HepG2 (cell line): ENCODE results near the gene PTPRH. TPM values are rescaled to one million over a fixed set of nuclear protein-coding genes. Genes with fewer than 3 reads are reported as not detected.

Source experiments
- CEBPB ChIP-seq: IDR thresholded peaks from 2 replicates; pipeline ENCODE4 v1.6.1; 2011; ENCODE audit warnings: low read depth, low read length, improper control_type of control experiment, borderline replicate concordance
- EEA1 ChIP-seq: sonication (generic); formaldehyde crosslinking; IDR thresholded peaks from 2 replicates; pipeline ENCODE4 v1.5.1; 2020; ENCODE audit warnings: mild to moderate bottlenecking, missing genetic modification reagents, borderline replicate concordance
- FOXA3 ChIP-seq: IDR thresholded peaks from 2 replicates; pipeline ENCODE4 v1.6.1; 2016; ENCODE audit warnings: missing genetic modification reagents, missing compliant biosample characterization
- HNRNPH1 ChIP-seq: fragments of 200-400 bp; formaldehyde crosslinking; optimal IDR thresholded peaks from 2 replicates; pipeline ENCODE3; 2017; ENCODE audit warnings: mild to moderate bottlenecking, low read depth, low read length
- HOXA5 ChIP-seq: sonication (generic); formaldehyde crosslinking; IDR thresholded peaks from 2 replicates; pipeline ENCODE4 v1.4.0; 2020; ENCODE audit warnings: missing genetic modification reagents
- HOXD1 ChIP-seq: sonication (generic); formaldehyde crosslinking; IDR thresholded peaks from 2 replicates; pipeline ENCODE4 v1.5.0; 2020; ENCODE audit warnings: missing genetic modification reagents
- KAT7 ChIP-seq: IDR thresholded peaks from 2 replicates; pipeline ENCODE4 v1.6.1; 2018; ENCODE audit warnings: borderline replicate concordance, missing compliant biosample characterization
- MAF1 ChIP-seq: sonication (generic); formaldehyde crosslinking; IDR thresholded peaks from 2 replicates; pipeline ENCODE4 v1.5.0; 2020; ENCODE audit warnings: missing genetic modification reagents, borderline replicate concordance
- NFIB ChIP-seq: sonication (generic); formaldehyde crosslinking; IDR thresholded peaks from 2 replicates; pipeline ENCODE4 v1.9.0; 2021; ENCODE audit warnings: missing genetic modification reagents, mild to moderate bottlenecking, borderline replicate concordance
- ONECUT2 ChIP-seq: sonication (generic); formaldehyde crosslinking; IDR thresholded peaks from 2 replicates; pipeline ENCODE4 v1.4.0; 2020; ENCODE audit warnings: missing genetic modification reagents
- POLR2G ChIP-seq: fragments of 200-400 bp; formaldehyde crosslinking; IDR thresholded peaks from 2 replicates; pipeline ENCODE4 v1.6.1; 2018; ENCODE audit warnings: mild to moderate bottlenecking, low read depth, low read length, moderate library complexity
- SRSF1 ChIP-seq: fragments of 200-400 bp; formaldehyde crosslinking; optimal IDR thresholded peaks from 2 replicates; pipeline ENCODE3; 2017; ENCODE audit warnings: mild to moderate bottlenecking, low read depth, low read length, moderate library complexity
- TBL1XR1 ChIP-seq: fragments of 150-350 bp; IDR thresholded peaks from 2 replicates; pipeline ENCODE4 v1.6.1; 2014; ENCODE audit warnings: borderline replicate concordance, low read length; ENCODE audit not compliant: partially characterized antibody
- TSC22D2 ChIP-seq: sonication (generic); formaldehyde crosslinking; IDR thresholded peaks from 2 replicates; pipeline ENCODE4 v1.5.1; 2020; ENCODE audit warnings: missing genetic modification reagents, mild to moderate bottlenecking, borderline replicate concordance
- YEATS2 ChIP-seq: sonication (generic); formaldehyde crosslinking; IDR thresholded peaks from 2 replicates; pipeline ENCODE4 v1.4.0; 2020; ENCODE audit warnings: missing genetic modification reagents, borderline replicate concordance
- ZNF33B ChIP-seq: sonication (generic); formaldehyde crosslinking; IDR thresholded peaks from 2 replicates; pipeline ENCODE4 v1.5.1; 2020; ENCODE audit warnings: mild to moderate bottlenecking, missing genetic modification reagents
- ZNF350 ChIP-seq: sonication (generic); formaldehyde crosslinking; IDR thresholded peaks from 2 replicates; pipeline ENCODE4 v1.4.0; 2020; ENCODE audit warnings: mild to moderate bottlenecking, low read depth, missing genetic modification reagents, borderline replicate concordance
- ZNF550 ChIP-seq: sonication (generic); formaldehyde crosslinking; IDR thresholded peaks from 2 replicates; pipeline ENCODE4 v1.4.0; 2020; ENCODE audit warnings: mild to moderate bottlenecking, missing genetic modification reagents, borderline replicate concordance
- ZNF614 ChIP-seq: IDR thresholded peaks from 2 replicates; pipeline ENCODE4 v1.6.1; 2018; ENCODE audit warnings: missing biosample characterization, missing genetic modification reagents, inconsistent platforms, borderline replicate concordance
- polyA plus RNA-seq, 8 experiments: library from polyadenylated mRNA; depleted of rRNA in 3 of 8; stranded (reverse) in 7 of 8; unstranded in 1 of 8; fragments of >200 nt; fragmentation: Illumina TruSeq in 4 of 8; extraction: Trizol in 4 of 8; gene quantifications; 2 replicates each; pipeline versions ENCODE4 v1.2.1 to v1.2.3, GENCODE V29; 2011 to 2016; ENCODE audit warnings: low read depth in 4 of 8, missing spikeins in 1 of 8, mixed read lengths in 1 of 8; ENCODE audit not compliant: insufficient read depth in 1 of 8
- total RNA-seq, 5 experiments: library from RNA; depleted of rRNA; stranded (reverse); fragments of >200 nt; fragmentation: Illumina TruSeq; extraction: Trizol; gene quantifications; 2 replicates each; pipeline ENCODE4 v1.2.3, GENCODE V29; 2016; ENCODE audit warnings: low read depth in 1 of 5
- TF ChIP-seq, protein P1 (sequence below): sonication (generic); formaldehyde crosslinking; IDR thresholded peaks from 2 replicates; pipeline ENCODE4 v1.9.0; 2022; ENCODE audit warnings: missing genetic modification reagents, mild to moderate bottlenecking, borderline replicate concordance
- TF ChIP-seq, protein P2 (sequence below): sonication (generic); formaldehyde crosslinking; IDR thresholded peaks from 2 replicates; pipeline ENCODE4 v1.8.0; 2022; ENCODE audit warnings: mild to moderate bottlenecking, missing genetic modification reagents
- TF ChIP-seq, protein P3 (sequence below): sonication (generic); formaldehyde crosslinking; IDR thresholded peaks from 2 replicates; pipeline ENCODE4 v1.4.0; 2020; ENCODE audit warnings: missing genetic modification reagents
- TF ChIP-seq, protein P4 (sequence below): sonication (generic); formaldehyde crosslinking; IDR thresholded peaks from 2 replicates; pipeline ENCODE4 v1.4.0; 2020; ENCODE audit warnings: missing genetic modification reagents, mild to moderate bottlenecking, borderline replicate concordance

Gene PTPRH
- total and polyA plus RNA-seq, 2 of the 13 experiments (the other 11 are each of a cell fraction or from before 2014, with no cell fraction given) = 14.7 to 125 TPM

DNA sequence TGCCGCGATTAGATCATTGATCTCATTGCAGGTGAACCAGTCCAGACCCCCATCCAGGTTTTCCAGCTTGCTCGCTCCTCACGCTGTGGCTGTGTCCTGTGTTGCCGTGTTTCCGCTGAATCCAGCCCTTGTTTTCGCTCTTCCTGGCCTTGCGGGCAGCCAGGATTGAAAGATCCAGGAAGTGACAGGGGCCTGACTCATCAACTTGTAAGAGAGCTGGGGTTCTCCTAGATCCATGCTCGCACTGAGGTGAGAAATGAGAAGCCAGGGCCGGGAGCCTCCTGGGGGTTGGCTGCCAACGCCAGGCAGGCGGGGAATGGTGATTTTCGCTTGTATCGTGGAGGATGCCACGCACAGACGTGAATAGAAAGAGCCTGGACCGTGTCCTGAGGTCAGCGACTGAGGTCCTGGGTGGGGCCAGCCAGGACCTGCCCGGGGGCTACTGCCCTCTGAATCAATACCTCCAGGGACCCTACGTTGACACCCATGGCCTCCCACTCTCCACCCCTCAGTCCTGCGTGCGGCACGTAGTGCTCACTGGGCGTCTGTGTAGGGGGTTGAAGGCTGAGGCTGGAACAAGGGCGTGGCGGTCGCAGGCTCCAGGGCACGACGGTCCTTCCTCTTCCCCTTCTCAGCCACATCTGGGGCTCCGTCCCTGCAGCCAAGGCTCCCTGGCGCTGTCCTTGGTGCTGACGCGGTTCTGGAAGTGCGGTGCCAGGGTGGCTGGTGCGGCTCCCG is 7.3 kb upstream of the PTPRH start (continued):
- TF ChIP-seq, protein P1, sequence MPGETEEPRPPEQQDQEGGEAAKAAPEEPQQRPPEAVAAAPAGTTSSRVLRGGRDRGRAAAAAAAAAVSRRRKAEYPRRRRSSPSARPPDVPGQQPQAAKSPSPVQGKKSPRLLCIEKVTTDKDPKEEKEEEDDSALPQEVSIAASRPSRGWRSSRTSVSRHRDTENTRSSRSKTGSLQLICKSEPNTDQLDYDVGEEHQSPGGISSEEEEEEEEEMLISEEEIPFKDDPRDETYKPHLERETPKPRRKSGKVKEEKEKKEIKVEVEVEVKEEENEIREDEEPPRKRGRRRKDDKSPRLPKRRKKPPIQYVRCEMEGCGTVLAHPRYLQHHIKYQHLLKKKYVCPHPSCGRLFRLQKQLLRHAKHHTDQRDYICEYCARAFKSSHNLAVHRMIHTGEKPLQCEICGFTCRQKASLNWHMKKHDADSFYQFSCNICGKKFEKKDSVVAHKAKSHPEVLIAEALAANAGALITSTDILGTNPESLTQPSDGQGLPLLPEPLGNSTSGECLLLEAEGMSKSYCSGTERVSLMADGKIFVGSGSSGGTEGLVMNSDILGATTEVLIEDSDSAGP = peak; percentile 76
- TF ChIP-seq, protein P2, sequence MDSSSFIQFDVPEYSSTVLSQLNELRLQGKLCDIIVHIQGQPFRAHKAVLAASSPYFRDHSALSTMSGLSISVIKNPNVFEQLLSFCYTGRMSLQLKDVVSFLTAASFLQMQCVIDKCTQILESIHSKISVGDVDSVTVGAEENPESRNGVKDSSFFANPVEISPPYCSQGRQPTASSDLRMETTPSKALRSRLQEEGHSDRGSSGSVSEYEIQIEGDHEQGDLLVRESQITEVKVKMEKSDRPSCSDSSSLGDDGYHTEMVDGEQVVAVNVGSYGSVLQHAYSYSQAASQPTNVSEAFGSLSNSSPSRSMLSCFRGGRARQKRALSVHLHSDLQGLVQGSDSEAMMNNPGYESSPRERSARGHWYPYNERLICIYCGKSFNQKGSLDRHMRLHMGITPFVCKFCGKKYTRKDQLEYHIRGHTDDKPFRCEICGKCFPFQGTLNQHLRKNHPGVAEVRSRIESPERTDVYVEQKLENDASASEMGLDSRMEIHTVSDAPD (CRISPR knock-in tag) = peak; percentile 22; the same call in 1 of the 2 replicates
- TF ChIP-seq HOXA5 (CRISPR knock-in tag) (peak; percentile 94), NFIB (CRISPR knock-in tag) (no peak), ONECUT2 (peak; percentile 67), TSC22D2 (CRISPR knock-in tag) (peak; percentile 99), EEA1 (CRISPR knock-in tag) (peak; percentile 93), TBL1XR1 (peak; percentile 91), SRSF1 (no peak), CEBPB (no peak), FOXA3 (peak; percentile 86), ZNF614 (CRISPR knock-in tag) (peak; percentile 59; the same call in 1 of the 2 replicates), ZNF550 (peak; percentile 93; the same call in 1 of the 2 replicates), HOXD1 (CRISPR knock-in tag) (peak; percentile 97), HNRNPH1 (no peak), YEATS2 (CRISPR knock-in tag) (peak; percentile 66; the same call in 1 of the 2 replicates), KAT7 (peak; percentile 12; the same call in 1 of the 2 replicates), ZNF33B (CRISPR knock-in tag) (no peak; the same call in none of the 2 replicates), POLR2G (peak; percentile 80), MAF1 (CRISPR knock-in tag) (peak; percentile 91; the same call in 1 of the 2 replicates), ZNF350 (peak; percentile 82)
- TF ChIP-seq, protein P3, sequence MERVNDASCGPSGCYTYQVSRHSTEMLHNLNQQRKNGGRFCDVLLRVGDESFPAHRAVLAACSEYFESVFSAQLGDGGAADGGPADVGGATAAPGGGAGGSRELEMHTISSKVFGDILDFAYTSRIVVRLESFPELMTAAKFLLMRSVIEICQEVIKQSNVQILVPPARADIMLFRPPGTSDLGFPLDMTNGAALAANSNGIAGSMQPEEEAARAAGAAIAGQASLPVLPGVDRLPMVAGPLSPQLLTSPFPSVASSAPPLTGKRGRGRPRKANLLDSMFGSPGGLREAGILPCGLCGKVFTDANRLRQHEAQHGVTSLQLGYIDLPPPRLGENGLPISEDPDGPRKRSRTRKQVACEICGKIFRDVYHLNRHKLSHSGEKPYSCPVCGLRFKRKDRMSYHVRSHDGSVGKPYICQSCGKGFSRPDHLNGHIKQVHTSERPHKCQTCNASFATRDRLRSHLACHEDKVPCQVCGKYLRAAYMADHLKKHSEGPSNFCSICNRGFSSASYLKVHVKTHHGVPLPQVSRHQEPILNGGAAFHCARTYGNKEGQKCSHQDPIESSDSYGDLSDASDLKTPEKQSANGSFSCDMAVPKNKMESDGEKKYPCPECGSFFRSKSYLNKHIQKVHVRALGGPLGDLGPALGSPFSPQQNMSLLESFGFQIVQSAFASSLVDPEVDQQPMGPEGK = peak; percentile 70
- TF ChIP-seq, protein P4, sequence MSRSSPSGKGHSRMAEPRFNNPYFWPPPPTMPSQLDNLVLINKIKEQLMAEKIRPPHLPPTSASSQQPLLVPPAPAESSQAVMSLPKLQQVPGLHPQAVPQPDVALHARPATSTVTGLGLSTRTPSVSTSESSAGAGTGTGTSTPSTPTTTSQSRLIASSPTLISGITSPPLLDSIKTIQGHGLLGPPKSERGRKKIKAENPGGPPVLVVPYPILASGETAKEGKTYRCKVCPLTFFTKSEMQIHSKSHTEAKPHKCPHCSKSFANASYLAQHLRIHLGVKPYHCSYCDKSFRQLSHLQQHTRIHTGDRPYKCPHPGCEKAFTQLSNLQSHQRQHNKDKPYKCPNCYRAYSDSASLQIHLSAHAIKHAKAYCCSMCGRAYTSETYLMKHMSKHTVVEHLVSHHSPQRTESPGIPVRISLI (CRISPR knock-in tag) = no peak
